GM19240 (cell line): ENCODE results near the gene HOXA9.

ENCODE experiments used
- DNase-seq: peaks from one replicate; pipeline ENCODE4 v3.0.0; 2011; ENCODE audit warnings: low spot score; ENCODE audit not compliant: insufficient read length

HOXA9 gene

GRCh38 chr7:27165089-27165995 is at the start of gene HOXA9:
Gene HOXA9, minus strand, starts transcription at chr7:27165537. Its CDS starts 80 bp downstream, at chr7:27165457.
- no peak for DNase-seq

DNA sequence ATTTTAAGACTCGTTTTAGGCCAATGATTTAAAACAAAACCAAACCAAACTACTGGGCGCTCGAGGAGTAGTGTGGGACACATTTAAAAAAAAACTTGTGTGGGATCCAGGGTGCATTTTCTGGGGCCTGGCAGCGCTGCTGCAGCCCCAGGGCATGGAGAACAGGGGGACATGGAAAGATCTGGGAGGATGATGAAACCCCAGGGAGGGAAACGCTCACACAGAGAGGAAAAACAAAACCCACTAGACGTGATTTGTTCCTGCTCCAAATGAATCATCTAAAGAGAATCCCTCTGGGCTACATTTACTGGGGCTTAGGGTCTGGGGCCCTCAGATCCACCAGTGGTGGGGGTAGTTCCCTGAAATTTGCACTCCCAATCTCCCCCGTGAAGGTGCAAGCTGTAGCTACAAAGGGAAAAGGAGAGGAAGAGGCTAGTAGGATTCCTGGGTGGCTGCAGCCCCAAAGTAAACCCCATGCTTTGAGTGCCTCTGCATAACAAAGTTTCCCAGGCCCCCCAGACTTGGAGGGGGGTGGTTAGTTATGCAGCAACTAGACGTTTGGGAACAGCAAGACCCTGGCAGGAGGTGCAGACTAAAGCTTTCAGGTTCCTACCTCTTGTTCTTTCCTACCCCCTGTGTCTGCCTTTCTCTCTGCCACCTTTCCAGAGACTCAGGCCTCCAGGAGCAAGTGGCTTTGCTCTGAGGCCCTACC is 49.1 kb upstream of the HOXA9 start:
- no peak for DNase-seq

DNA sequence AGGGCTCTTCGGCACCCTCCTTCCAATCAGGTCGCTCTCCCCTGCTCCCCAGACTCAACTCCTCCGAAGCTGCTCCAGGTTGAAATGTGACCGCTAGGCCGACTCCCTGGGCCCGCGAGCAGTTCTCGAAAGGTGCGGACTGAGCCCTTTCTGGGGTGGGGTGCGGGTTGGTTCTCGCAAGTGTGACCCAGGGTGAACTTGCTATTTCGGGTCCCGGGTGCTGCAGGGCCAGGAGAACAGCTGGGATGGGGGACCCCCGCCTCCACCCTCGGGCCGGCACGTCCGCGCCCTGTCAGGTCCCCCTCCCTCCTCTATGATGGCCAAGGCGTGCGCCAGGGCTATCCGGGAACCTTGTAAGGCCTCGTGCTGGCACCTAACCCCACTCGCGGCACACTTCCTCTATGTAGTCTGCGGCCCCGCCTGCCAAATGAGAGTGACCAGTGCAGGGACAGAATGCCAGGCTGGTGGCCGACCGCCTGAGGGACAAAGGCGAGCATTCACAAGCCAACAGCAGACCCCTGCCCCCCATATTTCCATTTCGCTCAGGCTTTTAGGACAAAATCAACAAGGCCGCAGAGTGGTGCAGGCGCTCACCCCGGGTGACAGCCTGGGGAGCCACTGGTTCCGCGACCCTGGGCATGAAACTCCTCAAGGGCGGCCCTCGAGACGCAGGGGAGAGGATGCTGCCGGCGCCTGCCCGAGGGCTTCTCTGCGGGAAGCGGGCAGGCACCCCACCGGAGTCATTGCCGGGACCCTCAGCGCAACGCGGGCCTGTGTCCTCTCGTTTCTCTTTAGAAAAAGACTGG is 48.3 kb upstream of the HOXA9 start:
- no peak for DNase-seq

- DNase-seq = no peak
Observed at GRCh38 chr7:27212497-27213432, 47.4 kb upstream of the HOXA9 start.

GRCh38 chr7:27211764-27212204 is 46.4 kb upstream of the HOXA9 start:
- no peak for DNase-seq

GRCh38 chr7:27211084-27211446 is 45.7 kb upstream of the HOXA9 start:
- no peak for DNase-seq

DNA sequence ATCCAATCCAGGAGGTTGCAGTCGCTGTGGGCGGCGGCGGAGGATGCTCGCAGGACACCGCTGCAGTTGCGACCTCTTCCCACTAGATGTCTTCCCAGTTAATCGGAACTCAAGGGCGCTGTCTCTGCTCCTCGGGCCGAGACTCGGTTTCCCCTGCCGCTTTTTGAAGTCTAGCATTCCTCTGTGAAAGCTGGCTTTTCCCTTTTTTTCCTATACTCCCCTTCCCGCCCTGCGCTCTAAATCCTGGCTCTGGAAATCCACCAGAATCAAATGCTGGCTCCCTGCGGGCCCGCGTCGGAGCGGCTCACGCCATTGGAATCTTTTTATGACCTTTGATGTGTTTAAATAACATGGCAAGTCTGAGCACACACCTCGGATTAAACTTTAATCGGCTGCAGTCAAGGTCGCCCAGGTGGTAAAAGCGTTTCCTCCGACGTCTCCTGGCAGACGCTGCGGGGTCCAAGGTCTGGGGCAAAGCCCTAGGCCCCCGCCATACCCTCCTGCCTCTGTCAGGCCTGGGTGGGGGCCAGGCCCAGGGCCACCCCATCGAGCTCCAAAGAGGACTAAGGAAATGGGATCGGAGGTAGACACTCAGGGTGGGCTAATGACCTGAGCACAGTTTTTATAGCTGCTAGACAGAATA is 45.2 kb upstream of the HOXA9 start:
- DNase-seq = no peak

- DNase-seq = no peak
Observed at GRCh38 chr7:27209933-27210440, 44.6 kb upstream of the HOXA9 start.

GRCh38 chr7:27208998-27209397 is 43.7 kb upstream of the HOXA9 start:
- DNase-seq = no peak

GRCh38 chr7:27207348-27207985 is 42.1 kb upstream of the HOXA9 start:
- DNase-seq = no peak

GRCh38 chr7:27205325-27206280 is 40.3 kb upstream of the HOXA9 start:
- DNase-seq = no peak

DNA sequence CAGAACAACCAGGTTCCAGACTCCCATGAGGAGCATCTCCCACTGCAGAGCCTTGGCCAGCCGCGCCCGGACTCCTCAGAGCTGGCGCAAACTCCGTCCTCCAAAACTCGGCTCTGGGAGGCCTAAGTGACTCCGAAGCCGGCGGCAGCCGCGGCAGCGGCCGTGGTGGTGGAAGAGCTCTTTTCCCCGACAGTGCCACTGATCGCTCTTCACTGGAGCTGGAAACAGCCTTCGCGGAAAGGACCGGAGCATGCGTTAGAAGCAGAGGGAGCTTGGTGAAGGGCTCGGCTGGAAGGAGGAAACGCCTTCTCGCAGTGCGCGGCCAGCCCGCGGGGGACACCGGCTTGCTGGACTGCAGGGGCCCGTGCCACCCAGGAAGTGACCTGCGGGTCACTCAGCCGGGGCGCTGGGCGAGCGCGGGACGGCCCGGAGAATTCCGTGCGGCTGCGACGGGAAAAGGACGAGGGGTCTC is 39.5 kb upstream of the HOXA9 start:
- DNase-seq = no peak

DNA sequence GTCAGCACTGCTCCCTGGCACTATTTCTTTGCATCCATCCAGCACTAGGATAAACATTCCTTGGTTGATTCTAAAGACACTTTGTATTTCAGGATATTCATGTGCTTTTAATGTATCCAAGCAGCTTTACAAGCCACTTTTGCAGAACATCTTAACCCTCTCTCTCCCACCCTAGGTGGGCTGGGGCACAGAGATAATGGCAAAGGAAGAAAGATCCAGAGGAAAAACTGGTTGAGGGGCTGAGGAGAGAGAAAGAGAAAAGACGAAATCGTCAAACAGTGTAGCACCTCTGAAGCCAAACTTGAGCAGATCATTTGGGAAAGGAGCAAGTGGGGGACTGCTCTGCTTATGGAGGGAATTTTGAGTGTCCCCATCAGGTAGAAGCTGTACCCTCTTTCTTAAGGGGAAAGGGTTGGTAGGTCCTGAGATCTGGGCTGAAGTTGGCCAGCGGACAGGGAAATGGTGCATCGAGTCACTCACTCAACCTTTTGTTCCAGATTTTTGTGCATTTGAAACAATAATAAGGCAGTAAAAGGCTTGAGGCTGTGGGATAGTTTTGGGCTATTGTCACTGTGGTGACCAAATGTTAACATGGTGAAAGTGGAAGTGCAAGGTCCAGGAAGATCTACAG is 38.7 kb upstream of the HOXA9 start:
- no peak for DNase-seq

GRCh38 chr7:27203365-27203953 is 38.1 kb upstream of the HOXA9 start:
- DNase-seq = no peak

GRCh38 chr7:27202862-27203134 is 37.5 kb upstream of the HOXA9 start:
- DNase-seq = no peak

- no peak for DNase-seq
Observed at GRCh38 chr7:27202018-27202861, 36.9 kb upstream of the HOXA9 start.

- no peak for DNase-seq
Observed at GRCh38 chr7:27201580-27202017, 36.3 kb upstream of the HOXA9 start.
